OCI-LY3 (cell line): Measurements from ENCODE around the gene NAV1.

Experiments used
- CTCF ChIP-seq: fragments of 200-600, 300-600 bp; sonication (generic); IDR thresholded peaks from 2 replicates; pipeline ENCODE4 v1.5.1; 2014; ENCODE audit warnings: antibody characterized with exemption, low read length, low read depth
- EZH2phosphoT487 ChIP-seq: fragments of 200-600 bp; shearing (Covaris generic); IDR thresholded peaks from 2 replicates; pipeline ENCODE4 v1.6.1; 2018; ENCODE audit warnings: antibody characterized with exemption, mixed run types, low read depth

DNA sequence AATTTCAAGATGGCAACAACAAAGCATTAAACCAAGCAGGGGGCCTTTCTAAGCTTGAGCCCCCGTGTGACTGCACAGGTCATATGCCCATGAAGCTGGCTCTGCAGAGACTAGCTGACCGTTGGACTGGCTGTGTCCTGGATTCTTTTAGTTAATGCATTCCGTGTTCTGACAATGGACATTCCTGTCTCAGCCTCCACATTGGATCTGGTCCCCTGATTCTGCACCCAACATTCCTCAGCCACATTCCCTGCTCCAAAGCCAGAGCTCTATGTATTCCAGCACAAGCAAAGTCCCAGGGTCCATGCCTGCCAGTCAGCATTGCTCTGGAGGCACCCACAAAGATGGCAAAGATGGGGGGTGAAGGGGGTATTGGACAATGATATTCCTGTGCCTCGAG lies 5.1 kb upstream of the NAV1 start:
- TF ChIP-seq CTCF: no peak
- no peak for TF ChIP-seq EZH2phosphoT487
